Keratinocyte (primary cell): ENCODE data around the gene FAM78B. TPM values are rescaled to one million over a fixed set of nuclear protein-coding genes. Genes with fewer than 3 reads are reported as not detected.

Experiments
- DNase-seq: peaks from one replicate; pipeline ENCODE4 v3.0.0-alpha.2; 2011; ENCODE audit warnings: low read depth, missing footprints, low spot score
- FAIRE-seq: peaks from 2 replicates; lab custom pipeline; 2011; peaks lifted over from hg19 to GRCh38; lab: Jason Lieb, UNC
- H2AFZ ChIP-seq: 2 replicates; pipeline ENCODE4 v1.6.0; 2012; ENCODE audit warnings: low read length, control low read depth, inconsistent platforms; ENCODE audit not compliant: control insufficient read depth
- H3K27ac ChIP-seq: 2 replicates; pipeline ENCODE4 v1.5.1; 2011; ENCODE audit warnings: low read length; ENCODE audit not compliant: control insufficient read depth, insufficient read depth
- H3K27me3 ChIP-seq: 3 replicates; pipeline ENCODE4 v1.6.0; 2011; ENCODE audit warnings: low read length; ENCODE audit not compliant: control insufficient read depth, insufficient read depth; ENCODE audit errors: extremely low read depth
- H3K36me3 ChIP-seq, 2 experiments: 2 replicates in 1 of 2; 3 replicates in 1 of 2; pipeline ENCODE4 v1.5.1; 2011; ENCODE audit warnings: low read length in 2 of 2, mild to moderate bottlenecking in 1 of 2; ENCODE audit not compliant: control insufficient read depth in 2 of 2, insufficient read depth in 2 of 2; ENCODE audit errors: extremely low read depth in 1 of 2
- H3K4me1 ChIP-seq: 3 replicates; pipeline ENCODE4 v1.5.1; 2011; ENCODE audit warnings: low read length; ENCODE audit not compliant: control insufficient read depth, insufficient read depth; ENCODE audit errors: extremely low read depth
- H3K4me2 ChIP-seq: 3 replicates; pipeline ENCODE4 v1.6.0; 2011; ENCODE audit warnings: low read depth, low read length; ENCODE audit not compliant: control insufficient read depth, insufficient read depth; ENCODE audit errors: extremely low read depth
- H3K4me3 ChIP-seq, 3 experiments: fragments of 200-600 bp in 1 of 3; sonication (generic) in 1 of 3; 2 replicates in 2 of 3; 3 replicates in 1 of 3; pipeline ENCODE4 v1.5.1; 2011 to 2016; ENCODE audit warnings: low read length in 3 of 3, mild to moderate bottlenecking in 3 of 3, control low read depth in 2 of 3, inconsistent platforms in 1 of 3, low read depth in 1 of 3, mixed read lengths in 1 of 3, mixed run types in 1 of 3, moderate library complexity in 1 of 3; ENCODE audit not compliant: control insufficient read depth in 2 of 3, insufficient read depth in 2 of 3; ENCODE audit errors: extremely low read depth in 1 of 3
- H3K79me2 ChIP-seq: 2 replicates; pipeline ENCODE4 v1.6.0; 2012; ENCODE audit warnings: low read length; ENCODE audit not compliant: control insufficient read depth, insufficient read depth
- H3K9ac ChIP-seq: 3 replicates; pipeline ENCODE4 v1.6.0; 2011; ENCODE audit warnings: low read length; ENCODE audit not compliant: control insufficient read depth, insufficient read depth; ENCODE audit errors: extremely low read depth
- H3K9me1 ChIP-seq: 3 replicates; pipeline ENCODE4 v1.6.0; 2011; ENCODE audit warnings: low read length; ENCODE audit not compliant: control insufficient read depth, insufficient read depth; ENCODE audit errors: extremely low read depth
- H3K9me3 ChIP-seq: 2 replicates; pipeline ENCODE4 v1.5.1; 2012; ENCODE audit warnings: low read depth, low read length; ENCODE audit not compliant: control insufficient read depth
- H4K20me1 ChIP-seq: 3 replicates; pipeline ENCODE4 v1.6.0; 2011; ENCODE audit warnings: low read length; ENCODE audit not compliant: control insufficient read depth, insufficient read depth; ENCODE audit errors: extremely low read depth
- EZH2 ChIP-seq: IDR thresholded peaks from one replicate; pipeline ENCODE4 v1.6.1; 2012; ENCODE audit warnings: inconsistent platforms, mild to moderate bottlenecking, low read length, moderate library complexity
- dilution Hi-C: fragments of 300-500 bp; cut with MboI; formaldehyde crosslinking; loops from one replicate; pipeline ENCODE4 v1.7.0; 2020; ENCODE audit warnings: low sequenced_read_pairs; ENCODE audit not compliant: extremely low pct_ligation_motif_present
- polyA plus RNA-seq, 5 experiments: library from polyadenylated mRNA; depleted of rRNA in 3 of 5; stranded (reverse) in 3 of 5; stranded (forward) in 1 of 5; unstranded in 1 of 5; fragments of >200 nt; gene quantifications; 1 replicate in 1 of 5; 2 replicates in 3 of 5; 3 replicates in 1 of 5; pipeline versions ENCODE4 v1.2.1 to v1.2.3, GENCODE V29; 2011 to 2012; ENCODE audit warnings: missing spikeins in 2 of 5, low read depth in 1 of 5, low replicate concordance in 1 of 5
- TF ChIP-seq, protein P1 (sequence below), 3 experiments: IDR thresholded peaks in 1 of 3; conservative IDR thresholded peaks in 1 of 3; optimal IDR thresholded peaks in 1 of 3; 2 replicates in 2 of 3; 3 replicates in 1 of 3; pipeline versions ENCODE3 to v1.5.1; 2011; ENCODE audit warnings: low read length in 3 of 3, mild to moderate bottlenecking in 3 of 3, moderate library complexity in 2 of 3, control low read depth in 1 of 3, inconsistent platforms in 1 of 3; ENCODE audit not compliant: insufficient read depth in 2 of 3; ENCODE audit errors: extremely low read depth in 1 of 3

The FAM78B gene
- polyA plus RNA-seq, 1 donor (not counting 4 experiments of a cell fraction or from before 2014, with no cell fraction given), result 0.07 TPM

GRCh38 chr1:166184012-166184411 is 17.2 kb upstream of the FAM78B start:
- Histone ChIP-seq H3K27ac (no peak overlapping the region), H3K9me1 (no peaks in the 10 kb centered on the region), H3K4me1 (no peaks in the 10 kb centered on the region), H4K20me1 (no peaks in the 10 kb centered on the region), H3K9ac (no peak overlapping the region), H3K4me2 (no peak overlapping the region), H2AFZ (no peak overlapping the region), H3K4me3 (no peak overlapping the region), H3K27me3 (no peaks in the 10 kb centered on the region), H3K9me3 (no peaks in the 10 kb centered on the region), H3K36me3 (no peaks in the 10 kb centered on the region), H3K79me2 (no peaks in the 10 kb centered on the region)
- dilution Hi-C loops, result no loop called here
- DNase-seq, result no peak
- TF ChIP-seq EZH2, result no peak
- TF ChIP-seq, protein P1, sequence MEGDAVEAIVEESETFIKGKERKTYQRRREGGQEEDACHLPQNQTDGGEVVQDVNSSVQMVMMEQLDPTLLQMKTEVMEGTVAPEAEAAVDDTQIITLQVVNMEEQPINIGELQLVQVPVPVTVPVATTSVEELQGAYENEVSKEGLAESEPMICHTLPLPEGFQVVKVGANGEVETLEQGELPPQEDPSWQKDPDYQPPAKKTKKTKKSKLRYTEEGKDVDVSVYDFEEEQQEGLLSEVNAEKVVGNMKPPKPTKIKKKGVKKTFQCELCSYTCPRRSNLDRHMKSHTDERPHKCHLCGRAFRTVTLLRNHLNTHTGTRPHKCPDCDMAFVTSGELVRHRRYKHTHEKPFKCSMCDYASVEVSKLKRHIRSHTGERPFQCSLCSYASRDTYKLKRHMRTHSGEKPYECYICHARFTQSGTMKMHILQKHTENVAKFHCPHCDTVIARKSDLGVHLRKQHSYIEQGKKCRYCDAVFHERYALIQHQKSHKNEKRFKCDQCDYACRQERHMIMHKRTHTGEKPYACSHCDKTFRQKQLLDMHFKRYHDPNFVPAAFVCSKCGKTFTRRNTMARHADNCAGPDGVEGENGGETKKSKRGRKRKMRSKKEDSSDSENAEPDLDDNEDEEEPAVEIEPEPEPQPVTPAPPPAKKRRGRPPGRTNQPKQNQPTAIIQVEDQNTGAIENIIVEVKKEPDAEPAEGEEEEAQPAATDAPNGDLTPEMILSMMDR (optimal IDR thresholded peaks at IDR 0.05 in 1 of 3, IDR thresholded peaks at IDR 0.05 in 1 of 3, conservative IDR thresholded peaks at IDR 0.05 in 1 of 3; ENCODE audit: extremely low read depth in 1 of 3, insufficient read depth in 2 of 3, low read length in 3 of 3), result no peak
- no peak for FAIRE-seq

DNA sequence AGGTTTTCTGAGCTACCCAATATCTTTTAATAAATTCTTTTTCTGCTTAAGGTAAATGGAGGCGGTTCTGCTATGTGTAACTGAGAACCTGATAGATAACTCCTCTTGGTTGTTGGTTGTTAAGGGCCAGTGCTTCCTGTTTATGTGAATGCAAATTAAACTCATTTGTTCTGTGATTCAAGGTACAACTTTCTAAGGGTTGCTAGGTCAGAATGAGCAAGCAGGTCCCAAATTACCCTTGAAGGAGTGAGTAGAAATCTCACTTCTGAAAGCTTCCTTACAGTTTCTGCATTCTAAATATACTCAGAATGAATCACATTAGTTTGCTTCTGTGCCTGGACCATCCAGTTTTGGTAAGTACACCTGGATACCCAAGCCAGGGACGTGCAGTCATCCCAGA is 15.5 kb upstream of the FAM78B start:
- no peak overlapping the region for H3K4me3 ChIP-seq
- no peaks in the 10 kb centered on the region for H3K9me3 ChIP-seq
- dilution Hi-C loops, result no loop called here
- no peaks in the 10 kb centered on the region for H3K36me3 ChIP-seq
- no peaks in the 10 kb centered on the region for H3K4me1 ChIP-seq
- no peak for FAIRE-seq
- H3K4me2 ChIP-seq, result no peak overlapping the region
- H3K9ac ChIP-seq, result no peak overlapping the region
- H3K27ac ChIP-seq, result no peak overlapping the region
- no peak for TF ChIP-seq EZH2
- TF ChIP-seq, protein P1 (optimal IDR thresholded peaks at IDR 0.05 in 1 of 3, IDR thresholded peaks at IDR 0.05 in 1 of 3, conservative IDR thresholded peaks at IDR 0.05 in 1 of 3; ENCODE audit: extremely low read depth in 1 of 3, insufficient read depth in 2 of 3, low read length in 3 of 3), result no peak
- H3K9me1 ChIP-seq, result no peaks in the 10 kb centered on the region
- H3K79me2 ChIP-seq, result no peaks in the 10 kb centered on the region
- DNase-seq, result no peak
- no peaks in the 10 kb centered on the region for H3K27me3 ChIP-seq
- H4K20me1 ChIP-seq, result no peaks in the 10 kb centered on the region
- no peak overlapping the region for H2AFZ ChIP-seq
